IMR-90 (cell line): Measurements from ENCODE around the gene KLHL30. TPM values are rescaled to one million over a fixed set of nuclear protein-coding genes. Genes with fewer than 3 reads are reported as not detected.

ENCODE experiments used
- ATAC-seq: fragments of 200-7000 bp; cut with Tn5 transposase; 2 replicates; pipeline ENCODE4 v1.9.1; 2020; ENCODE audit warnings: low read depth, mild to moderate bottlenecking, moderate library complexity
- BruUV-seq: library from RNA; stranded (reverse); fragments of 400-500 nt; replicated peaks from 2 replicates; lab custom pipeline; 2021; lab: Mats Ljungman, UMichigan
- CTCF ChIA-PET: fragments of 300-600 bp; formaldehyde crosslinking; extraction: SDS; loops from one replicate; lab custom pipeline; 2021; ENCODE audit warnings: antibody characterized with exemption; lab: Yijun Ruan, JAX
- POLR2A ChIA-PET: fragments of 300-600 bp; sonication (Branson Sonifier 250); formaldehyde crosslinking; loops from one replicate; lab custom pipeline; 2022; ENCODE audit warnings: antibody characterized with exemption; ENCODE audit not compliant: unreplicated experiment; lab: Charles Lee
- DNase-seq: peaks from one replicate; pipeline ENCODE4 v3.0.0; 2013
- H2AFZ ChIP-seq: replicated peaks from 2 replicates; pipeline ENCODE3; 2013; ENCODE audit warnings: low read length, mild to moderate bottlenecking; ENCODE audit not compliant: poor library complexity
- H2AK5ac ChIP-seq: 2 replicates; pipeline ENCODE4 v1.6.1; 2013; ENCODE audit warnings: low read depth, low read length, inconsistent platforms
- H2AK9ac ChIP-seq: replicated peaks from 2 replicates; pipeline ENCODE3; 2013; ENCODE audit warnings: mild to moderate bottlenecking, low read depth, low read length, moderate library complexity; ENCODE audit not compliant: poor library complexity
- H2BK120ac ChIP-seq: 2 replicates; pipeline ENCODE4 v1.6.1; 2013; ENCODE audit warnings: low read depth, low read length, inconsistent platforms
- H2BK15ac ChIP-seq: 3 replicates; pipeline ENCODE4 v1.6.1; 2013; ENCODE audit warnings: low read depth, low read length, inconsistent platforms
- H2BK20ac ChIP-seq: 2 replicates; pipeline ENCODE4 v1.6.1; 2013; ENCODE audit warnings: low read depth, mild to moderate bottlenecking, inconsistent platforms, low read length, moderate library complexity
- H2BK5ac ChIP-seq: 2 replicates; pipeline ENCODE4 v1.6.1; 2013; ENCODE audit warnings: mild to moderate bottlenecking, low read depth, low read length, inconsistent platforms; ENCODE audit not compliant: poor library complexity, severe bottlenecking
- H3K14ac ChIP-seq: replicated peaks from 2 replicates; pipeline ENCODE4 v1.6.1; 2013; ENCODE audit warnings: low read depth, low read length, inconsistent platforms
- H3K18ac ChIP-seq: 2 replicates; pipeline ENCODE4 v1.6.1; 2013; ENCODE audit warnings: low read depth, low read length, control low read depth
- H3K23ac ChIP-seq: 2 replicates; pipeline ENCODE4 v1.6.1; 2013; ENCODE audit warnings: low read depth, low read length, inconsistent platforms
- H3K27ac ChIP-seq: 2 replicates; pipeline ENCODE4 v1.5.1; 2013; ENCODE audit warnings: mild to moderate bottlenecking, control low read depth, low read length; ENCODE audit not compliant: insufficient read depth
- H3K27me3 ChIP-seq: 2 replicates; pipeline ENCODE4 v1.6.1; 2013; ENCODE audit warnings: low read length; ENCODE audit not compliant: control insufficient read depth, insufficient read depth
- H3K36me3 ChIP-seq: 2 replicates; pipeline ENCODE4 v1.6.1; 2013; ENCODE audit warnings: low read length, mixed read lengths; ENCODE audit not compliant: control insufficient read depth, insufficient read depth
- H3K4ac ChIP-seq: 2 replicates; pipeline ENCODE4 v1.6.1; 2013; ENCODE audit warnings: low read depth, low read length, inconsistent platforms
- H3K4me1 ChIP-seq: 2 replicates; pipeline ENCODE4 v1.6.1; 2013; ENCODE audit warnings: low read length, mixed read lengths; ENCODE audit not compliant: control insufficient read depth, insufficient read depth
- H3K4me2 ChIP-seq: 2 replicates; pipeline ENCODE4 v1.6.1; 2013; ENCODE audit warnings: low read depth, mild to moderate bottlenecking, control low read depth, low read length, moderate library complexity
- H3K4me3 ChIP-seq: 2 replicates; pipeline ENCODE4 v1.5.1; 2013; ENCODE audit warnings: low read depth, mild to moderate bottlenecking, control low read depth, low read length, moderate library complexity; ENCODE audit not compliant: insufficient read depth
- H3K56ac ChIP-seq: 2 replicates; pipeline ENCODE4 v1.6.1; 2013; ENCODE audit warnings: low read length, inconsistent platforms; ENCODE audit not compliant: insufficient read depth; ENCODE audit errors: extremely low read depth
- H3K79me1 ChIP-seq, 2 experiments: 2 replicates each; pipeline ENCODE4 v1.6.1; 2013; ENCODE audit warnings: low read length in 2 of 2, inconsistent platforms in 1 of 2, low read depth in 1 of 2
- H3K9ac ChIP-seq: 2 replicates; pipeline ENCODE4 v1.6.1; 2013; ENCODE audit warnings: low read depth, low read length, control low read depth
- H3K9me1 ChIP-seq: 2 replicates; pipeline ENCODE4 v1.6.1; 2013; ENCODE audit warnings: low read length, inconsistent platforms; ENCODE audit not compliant: insufficient read depth
- H3K9me3 ChIP-seq: 2 replicates; pipeline ENCODE4 v1.6.1; 2013; ENCODE audit warnings: low read length; ENCODE audit not compliant: control insufficient read depth, insufficient read depth
- H4K20me1 ChIP-seq: 2 replicates; pipeline ENCODE4 v1.6.1; 2013; ENCODE audit warnings: low read length, inconsistent platforms; ENCODE audit not compliant: insufficient read depth
- H4K5ac ChIP-seq: 2 replicates; pipeline ENCODE4 v1.6.1; 2013; ENCODE audit warnings: mild to moderate bottlenecking, low read depth, low read length, control low read depth
- H4K8ac ChIP-seq, 2 experiments: 2 replicates each; pipeline ENCODE4 v1.6.1; 2013; ENCODE audit warnings: low read depth in 2 of 2, low read length in 2 of 2, control low read depth in 1 of 2, inconsistent platforms in 1 of 2
- H4K91ac ChIP-seq: 2 replicates; pipeline ENCODE4 v1.6.1; 2013; ENCODE audit warnings: low read depth, low read length, inconsistent platforms; ENCODE audit not compliant: insufficient read depth
- BHLHE40 ChIP-seq: fragments of 150-350 bp; IDR thresholded peaks from 2 replicates; pipeline ENCODE4 v1.6.1; 2016; ENCODE audit warnings: mild to moderate bottlenecking, low read depth, low read length
- CEBPB ChIP-seq: IDR thresholded peaks from 2 replicates; pipeline ENCODE4 v1.6.1; 2012; ENCODE audit warnings: low read depth, low read length, improper control_type of control experiment
- CHD1 ChIP-seq: IDR thresholded peaks from 2 replicates; pipeline ENCODE4 v1.6.1; 2012; ENCODE audit warnings: low read depth, low read length, improper control_type of control experiment
- CTCF ChIP-seq: conservative IDR thresholded peaks from 2 replicates; pipeline ENCODE4 v1.5.1; 2012; ENCODE audit warnings: mild to moderate bottlenecking, low read depth, low read length, improper control_type of control experiment
- MAFK ChIP-seq: IDR thresholded peaks from 2 replicates; pipeline ENCODE4 v1.6.1; 2012; ENCODE audit warnings: low read depth, low read length, improper control_type of control experiment
- MAZ ChIP-seq: IDR thresholded peaks from 2 replicates; pipeline ENCODE4 v1.6.1; 2012; ENCODE audit warnings: low read depth, mild to moderate bottlenecking, low read length, improper control_type of control experiment, moderate library complexity, borderline replicate concordance
- MXI1 ChIP-seq: IDR thresholded peaks from 2 replicates; pipeline ENCODE4 v1.6.1; 2012; ENCODE audit warnings: low read depth, mild to moderate bottlenecking, low read length, moderate library complexity, borderline replicate concordance
- NFE2L2 ChIP-seq: fragments of 150-350 bp; IDR thresholded peaks from 2 replicates; pipeline ENCODE4 v1.6.1; 2016; ENCODE audit warnings: low read depth, mild to moderate bottlenecking, low read length
- POLR2A ChIP-seq: IDR thresholded peaks from 2 replicates; pipeline ENCODE4 v1.6.1; 2012; ENCODE audit warnings: mild to moderate bottlenecking, low read depth, low read length
- RAD21 ChIP-seq: IDR thresholded peaks from 2 replicates; pipeline ENCODE4 v1.6.1; 2012; ENCODE audit warnings: low read length, improper control_type of control experiment
- RCOR1 ChIP-seq: IDR thresholded peaks from 2 replicates; pipeline ENCODE4 v1.6.1; 2012; ENCODE audit warnings: mild to moderate bottlenecking, low read length, improper control_type of control experiment; ENCODE audit not compliant: insufficient replicate concordance
- RFX5 ChIP-seq: IDR thresholded peaks from 2 replicates; pipeline ENCODE4 v1.8.0; 2012; ENCODE audit warnings: low read depth, mild to moderate bottlenecking, low read length, moderate library complexity
- SMC3 ChIP-seq: fragments of 150-350 bp; IDR thresholded peaks from 2 replicates; pipeline ENCODE4 v1.6.1; 2016; ENCODE audit warnings: low read depth, mild to moderate bottlenecking, antibody characterized with exemption, low read length, moderate library complexity
- USF2 ChIP-seq: fragments of 150-350 bp; IDR thresholded peaks from 2 replicates; pipeline ENCODE4 v1.6.1; 2017; ENCODE audit warnings: mild to moderate bottlenecking, antibody characterized with exemption, low read length, low read depth
- WGBS, 2 experiments: methylation state at CpG; one replicate each; pipeline versions ENCODE4 v1.1.5 to v1.1.7; 2013; ENCODE audit warnings: missing lambda C conversion rate in 2 of 2; ENCODE audit not compliant: insufficient read length in 1 of 2; ENCODE audit errors: extremely low coverage in 2 of 2; 5-methylcytosine and 5-hydroxymethylcytosine counted together
- dilution Hi-C: fragments of 300-500 bp; cut with HindIII; formaldehyde crosslinking; loops from one replicate; pipeline ENCODE4 v1.14.3; 2018; ENCODE audit warnings: low sequenced_read_pairs; ENCODE audit not compliant: unreplicated experiment
- in situ Hi-C: fragments of 300-500 bp; cut with MboI; formaldehyde crosslinking; loops from 3 replicates; pipeline ENCODE4 v1.14.3; 2019; ENCODE audit warnings: low sequenced_read_pairs, inconsistent platforms, mixed read lengths
- intact Hi-C: fragments of 100-400 bp; cut with micrococcal nuclease; formaldehyde crosslinking; loops from 2 replicates; pipeline ENCODE4 v1.10.0; 2022
- polyA plus RNA-seq, 3 experiments: library from polyadenylated mRNA; depleted of rRNA; stranded (reverse); fragments of >200 nt; gene quantifications; 2 replicates each; pipeline ENCODE4 v1.2.3, GENCODE V29; 2012; ENCODE audit warnings: low replicate concordance in 1 of 3
- total RNA-seq: library from RNA; depleted of rRNA; stranded (reverse); fragments of >200 nt; gene quantifications from 2 replicates; pipeline ENCODE4 v1.2.3, GENCODE V29; 2012
- TF ChIP-seq, protein P1 (sequence below): fragments of 150-350 bp; IDR thresholded peaks from 2 replicates; pipeline ENCODE4 v1.6.1; 2016; ENCODE audit warnings: low read depth, mild to moderate bottlenecking, low read length, moderate library complexity, borderline replicate concordance

Gene KLHL30
- total and polyA plus RNA-seq, 2 of the 4 experiments (the other 2 are of a cell fraction): under 0.01 to 0.03 TPM

GRCh38 chr2:238098901-238099713 is 39.4 kb upstream of the KLHL30 start:
- no peak overlapping the region for H4K5ac ChIP-seq
- no peak overlapping the region for H3K4me2 ChIP-seq
- H3K9ac ChIP-seq: no peak overlapping the region
- POLR2A ChIA-PET: no interaction called here
- in situ Hi-C loops: no loop called here
- H3K18ac ChIP-seq: no peak overlapping the region
- no peak overlapping the region for H2BK5ac ChIP-seq
- no peak overlapping the region for H3K4me3 ChIP-seq
- H2AK9ac ChIP-seq: no peak overlapping the region
- H2AK5ac ChIP-seq: no peak overlapping the region
- H3K9me1 ChIP-seq: no peaks in the 10 kb centered on the region
- H4K20me1 ChIP-seq: no peaks in the 10 kb centered on the region
- H3K79me1 ChIP-seq: no peaks in the 10 kb centered on the region
- H3K9me3 ChIP-seq: no peaks in the 10 kb centered on the region
- H3K36me3 ChIP-seq: no peaks in the 10 kb centered on the region
- ATAC-seq: no peak
- H3K27ac ChIP-seq: no peak overlapping the region
- intact Hi-C loops: no loop called here
- no peak overlapping the region for H2BK120ac ChIP-seq
- DNase-seq: no peak
- no peak overlapping the region for H2BK15ac ChIP-seq
- CTCF ChIA-PET: no interaction called here
- no peak overlapping the region for H3K23ac ChIP-seq
- no TSS peak for BruUV-seq
- H2AFZ ChIP-seq: no peak overlapping the region
- no peak overlapping the region for H2BK20ac ChIP-seq
- H3K27me3 ChIP-seq: no peaks in the 10 kb centered on the region; the same call in 1 of the 2 replicates
- dilution Hi-C loops: no loop called here
- H4K8ac ChIP-seq: no peak overlapping the region
- H3K56ac ChIP-seq: no peak overlapping the region
- WGBS, 2 experiments: 92% methylated on average over 12 of the region's 17 CpGs; no CpG with 5 or more reads in 1 of the 2 experiments
- H3K4ac ChIP-seq: no peak overlapping the region
- no peaks in the 10 kb centered on the region for H3K4me1 ChIP-seq
- no peak overlapping the region for H3K14ac ChIP-seq
- H4K91ac ChIP-seq: no peak overlapping the region
- TF ChIP-seq CTCF (no peak), POLR2A (no peak), RFX5 (no peak), SMC3 (no peak), MXI1 (no peak), MAZ (no peak), MAFK (no peak), RAD21 (no peak), RCOR1 (no peak), CEBPB (no peak), CHD1 (no peak), BHLHE40 (no peak), NFE2L2 (no peak), USF2 (no peak)
- TF ChIP-seq, protein P1, sequence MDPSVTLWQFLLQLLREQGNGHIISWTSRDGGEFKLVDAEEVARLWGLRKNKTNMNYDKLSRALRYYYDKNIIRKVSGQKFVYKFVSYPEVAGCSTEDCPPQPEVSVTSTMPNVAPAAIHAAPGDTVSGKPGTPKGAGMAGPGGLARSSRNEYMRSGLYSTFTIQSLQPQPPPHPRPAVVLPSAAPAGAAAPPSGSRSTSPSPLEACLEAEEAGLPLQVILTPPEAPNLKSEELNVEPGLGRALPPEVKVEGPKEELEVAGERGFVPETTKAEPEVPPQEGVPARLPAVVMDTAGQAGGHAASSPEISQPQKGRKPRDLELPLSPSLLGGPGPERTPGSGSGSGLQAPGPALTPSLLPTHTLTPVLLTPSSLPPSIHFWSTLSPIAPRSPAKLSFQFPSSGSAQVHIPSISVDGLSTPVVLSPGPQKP: no peak
